Vagina (tissue), 2 donors: ENCODE results near the gene DNAJB7.

Source experiments
- CTCF ChIP-seq, 3 experiments: fragments of 450-650 bp in 2 of 3; fragments of 200-600 bp in 1 of 3; sonication (generic) in 1 of 3; IDR thresholded peaks; one replicate each; pipeline ENCODE4 v1.5.1; 2017 to 2019; ENCODE audit warnings: antibody characterized with exemption in 3 of 3, mild to moderate bottlenecking in 2 of 3, moderate library complexity in 2 of 3
- POLR2A ChIP-seq, 2 donors: fragments of 450-650 bp; IDR thresholded peaks; one replicate each; pipeline ENCODE4 v1.6.1; 2017; ENCODE audit warnings: antibody characterized with exemption in 2 of 2, mild to moderate bottlenecking in 2 of 2, moderate library complexity in 2 of 2
- POLR2AphosphoS5 ChIP-seq, 2 donors: sonication (generic); formaldehyde crosslinking; IDR thresholded peaks; one replicate each; pipeline ENCODE4 v1.9.0; 2017; ENCODE audit warnings: antibody characterized with exemption in 2 of 2, mild to moderate bottlenecking in 2 of 2, low read depth in 1 of 2; ENCODE audit not compliant: insufficient read depth in 1 of 2

GRCh38 chr22:40857309-40857855 is 4.5 kb downstream of the DNAJB7 start:
- TF ChIP-seq POLR2AphosphoS5 (IDR thresholded peaks at IDR 0.05; ENCODE audit: insufficient read depth in 1 of 2, low read depth in 1 of 2) (no peak), CTCF (IDR thresholded peaks at IDR 0.05) (no peak), POLR2A (IDR thresholded peaks at IDR 0.05) (no peak)
